Fibroblast of skin of back (primary cell): ENCODE measurements around the gene SHLD1.

ENCODE experiments used
- DNase-seq: peaks from one replicate; pipeline ENCODE4 v3.0.0-alpha.2; 2013

Gene SHLD1

GRCh38 chr20:5895626-5896025, 145.4 kb downstream of the SHLD1 start:
- no peak for DNase-seq

DNA sequence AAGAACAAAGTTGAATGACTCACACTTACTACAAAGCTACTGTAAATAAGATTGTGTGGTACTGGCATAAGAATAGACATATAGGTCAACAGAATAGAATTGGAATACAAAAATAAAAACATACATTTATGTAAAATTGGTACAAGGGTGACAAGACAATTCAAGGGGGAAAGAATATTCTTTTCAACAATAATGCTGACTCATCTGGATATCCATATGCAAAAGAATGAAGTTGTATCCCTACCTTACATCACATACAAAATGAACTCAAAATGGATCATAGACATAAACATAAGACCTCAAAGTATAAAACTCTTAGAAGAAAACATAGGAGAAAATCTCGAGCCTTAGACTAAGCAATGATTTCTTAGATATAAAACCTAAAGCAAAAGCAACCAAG, 149.2 kb downstream of the SHLD1 start:
- no peak for DNase-seq

DNA sequence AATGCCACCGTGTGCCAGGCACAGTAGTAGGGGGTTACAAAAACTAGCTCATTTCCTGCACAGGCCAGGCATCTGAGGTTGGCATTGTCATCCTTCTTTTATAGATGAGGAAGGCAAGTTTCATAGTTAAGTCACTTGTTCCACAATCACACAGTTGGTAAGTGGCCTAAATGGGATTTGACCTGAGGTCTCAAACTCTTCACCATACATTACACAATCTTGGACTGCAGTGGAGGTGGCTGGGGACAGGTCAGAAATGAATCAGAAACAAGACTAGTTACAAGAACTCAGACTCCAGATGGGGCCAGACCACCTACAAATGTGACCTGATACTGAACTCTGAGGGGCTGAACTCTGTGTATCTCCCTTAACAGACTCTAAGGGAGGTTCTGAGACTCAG, 150.7 kb downstream of the SHLD1 start:
- no peak for DNase-seq

GRCh38 chr20:5908981-5909380, 158.8 kb downstream of the SHLD1 start:
- DNase-seq, result peak; percentile 6

GRCh38 chr20:5910186-5910585, 160.0 kb downstream of the SHLD1 start:
- no peak for DNase-seq

DNA sequence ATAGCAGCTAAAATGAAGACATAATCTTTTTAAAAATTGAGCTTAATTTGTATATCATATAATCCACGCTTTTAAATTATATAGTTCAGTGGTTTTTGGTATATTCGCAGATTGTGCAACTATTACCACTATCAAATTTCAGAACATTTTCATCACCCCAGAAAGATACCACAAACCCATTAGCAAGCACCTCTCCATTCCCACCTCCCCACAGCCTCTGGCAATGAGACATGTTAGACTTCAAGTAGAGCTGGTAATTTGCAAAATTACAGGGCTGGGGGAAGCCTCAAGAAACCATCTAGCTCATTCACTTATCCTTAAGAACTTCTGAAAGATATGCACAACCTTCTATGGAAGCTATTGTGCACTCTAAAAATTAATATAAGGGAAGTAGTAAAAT, 163.0 kb downstream of the SHLD1 start:
- no peak for DNase-seq
